T-helper 2 cell treated with Interferon-gamma antibody and Interleukin-4, amounts not matched to agents 100 ng/mL and 5 ng/mL, for 36 hours (primary cell): ENCODE data around the gene IL3RA. TPM values are rescaled to one million over a fixed set of nuclear protein-coding genes. Genes with fewer than 3 reads are reported as not detected.
"Not testable (repeated sequence)": the region's sequence is repeated elsewhere in the genome, so short reads cannot be mapped to it uniquely, and the experiment has no call there.

ENCODE experiments used
- intact Hi-C: fragments of 100-400 bp; cut with micrococcal nuclease; formaldehyde crosslinking; loops from one replicate; pipeline ENCODE4 v1.15.1; 2023
- total RNA-seq: library from RNA; stranded (reverse); gene quantifications from 2 replicates; pipeline ENCODE4 v1.2.3, GENCODE V29; 2022

The IL3RA gene
- total RNA-seq, 1 donor from 2014 or later = 18.4 TPM

- intact Hi-C loops = no loop called here
Observed at GRCh38 chrX:1397441-1398270, 61.1 kb downstream of the IL3RA start.

GRCh38 chrX:1398431-1399340 is 62.1 kb downstream of the IL3RA start:
- intact Hi-C loops = no loop called here

GRCh38 chrX:1400049-1400448 is 63.5 kb downstream of the IL3RA start:
- intact Hi-C loops = no loop called here

GRCh38 chrX:1400742-1401471 is 64.3 kb downstream of the IL3RA start:
- intact Hi-C loops = no loop called here

GRCh38 chrX:1401611-1402430 is 65.2 kb downstream of the IL3RA start:
- intact Hi-C loops = no loop called here

GRCh38 chrX:1403228-1403627 is 66.6 kb downstream of the IL3RA start:
- intact Hi-C loops = no loop called here

GRCh38 chrX:1403867-1404266 is 67.3 kb downstream of the IL3RA start:
- intact Hi-C loops = not testable (repeated sequence)

GRCh38 chrX:1405769-1406168 is 69.2 kb downstream of the IL3RA start:
- intact Hi-C loops = not testable (repeated sequence)

GRCh38 chrX:1407035-1407434 is 70.5 kb downstream of the IL3RA start:
- intact Hi-C loops = no loop called here

GRCh38 chrX:1411326-1411725 is 74.7 kb downstream of the IL3RA start:
- intact Hi-C loops = no loop called here

GRCh38 chrX:1412551-1413161 is 76.1 kb downstream of the IL3RA start:
- intact Hi-C loops = no loop called here

GRCh38 chrX:1416327-1416784 is 79.8 kb downstream of the IL3RA start:
- intact Hi-C loops = no loop called here

GRCh38 chrX:1416965-1417760 is 80.6 kb downstream of the IL3RA start:
- intact Hi-C loops = no loop called here

GRCh38 chrX:1417921-1418771 is 81.6 kb downstream of the IL3RA start:
- intact Hi-C loops = no loop called here

- intact Hi-C loops = no loop called here
Observed at GRCh38 chrX:1418901-1419544, 82.4 kb downstream of the IL3RA start.

GRCh38 chrX:1419545-1420355 is 83.2 kb downstream of the IL3RA start:
- intact Hi-C loops = no loop called here

GRCh38 chrX:1420371-1420770 is 83.8 kb downstream of the IL3RA start:
- intact Hi-C loops = no loop called here
